WTC11 (cell line): ENCODE measurements around the gene SETD2.

Experiments used
- TEAD4 ChIP-seq: sonication (generic); formaldehyde crosslinking; IDR thresholded peaks from 2 replicates; pipeline ENCODE4 v1.8.0; 2022; ENCODE audit warnings: mild to moderate bottlenecking, missing genetic modification reagents
- ZNF671 ChIP-seq: fragments of 250-450 bp; sonication (Bioruptor Pico); IDR thresholded peaks from 2 replicates; pipeline ENCODE4 v1.8.0; 2021; ENCODE audit warnings: mild to moderate bottlenecking
- TF ChIP-seq, protein P1 (sequence below): fragments of 200-600 bp; IDR thresholded peaks from 2 replicates; pipeline ENCODE4 v1.8.0; 2022; ENCODE audit warnings: antibody characterized with exemption
- TF ChIP-seq, protein P2 (sequence below): sonication (generic); formaldehyde crosslinking; IDR thresholded peaks from 2 replicates; pipeline ENCODE4 v1.8.0; 2022; ENCODE audit warnings: mild to moderate bottlenecking, missing genetic modification reagents
- TF ChIP-seq, protein P3 (sequence below): sonication (generic); formaldehyde crosslinking; IDR thresholded peaks from 2 replicates; pipeline ENCODE4 v1.8.1; 2022; ENCODE audit warnings: low read depth, missing genetic modification reagents, borderline replicate concordance

DNA sequence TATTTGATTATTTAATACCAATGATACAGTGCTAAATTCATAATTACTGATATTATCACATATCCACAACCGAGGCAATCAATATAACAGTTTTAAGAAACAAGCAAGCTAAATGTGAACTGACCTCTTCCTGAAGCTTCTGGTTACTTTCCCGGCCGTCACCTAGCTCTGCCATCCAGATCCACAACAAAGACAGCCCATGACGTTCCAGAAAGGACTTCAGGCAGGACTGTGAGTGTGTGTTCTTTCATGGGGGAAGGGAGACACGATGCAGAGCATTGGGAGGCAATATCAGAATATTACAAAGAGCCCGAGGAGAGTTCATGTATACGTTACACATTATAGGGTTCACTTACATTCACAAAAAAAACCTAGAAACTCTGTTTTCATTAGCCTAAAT, 77.8 kb downstream of the SETD2 start:
- TF ChIP-seq, protein P1, sequence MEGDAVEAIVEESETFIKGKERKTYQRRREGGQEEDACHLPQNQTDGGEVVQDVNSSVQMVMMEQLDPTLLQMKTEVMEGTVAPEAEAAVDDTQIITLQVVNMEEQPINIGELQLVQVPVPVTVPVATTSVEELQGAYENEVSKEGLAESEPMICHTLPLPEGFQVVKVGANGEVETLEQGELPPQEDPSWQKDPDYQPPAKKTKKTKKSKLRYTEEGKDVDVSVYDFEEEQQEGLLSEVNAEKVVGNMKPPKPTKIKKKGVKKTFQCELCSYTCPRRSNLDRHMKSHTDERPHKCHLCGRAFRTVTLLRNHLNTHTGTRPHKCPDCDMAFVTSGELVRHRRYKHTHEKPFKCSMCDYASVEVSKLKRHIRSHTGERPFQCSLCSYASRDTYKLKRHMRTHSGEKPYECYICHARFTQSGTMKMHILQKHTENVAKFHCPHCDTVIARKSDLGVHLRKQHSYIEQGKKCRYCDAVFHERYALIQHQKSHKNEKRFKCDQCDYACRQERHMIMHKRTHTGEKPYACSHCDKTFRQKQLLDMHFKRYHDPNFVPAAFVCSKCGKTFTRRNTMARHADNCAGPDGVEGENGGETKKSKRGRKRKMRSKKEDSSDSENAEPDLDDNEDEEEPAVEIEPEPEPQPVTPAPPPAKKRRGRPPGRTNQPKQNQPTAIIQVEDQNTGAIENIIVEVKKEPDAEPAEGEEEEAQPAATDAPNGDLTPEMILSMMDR = no peak
- TF ChIP-seq TEAD4 (no peak), ZNF671 (no peak)
- TF ChIP-seq, protein P2, sequence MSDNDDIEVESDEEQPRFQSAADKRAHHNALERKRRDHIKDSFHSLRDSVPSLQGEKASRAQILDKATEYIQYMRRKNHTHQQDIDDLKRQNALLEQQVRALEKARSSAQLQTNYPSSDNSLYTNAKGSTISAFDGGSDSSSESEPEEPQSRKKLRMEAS = no peak
- TF ChIP-seq, protein P3, sequence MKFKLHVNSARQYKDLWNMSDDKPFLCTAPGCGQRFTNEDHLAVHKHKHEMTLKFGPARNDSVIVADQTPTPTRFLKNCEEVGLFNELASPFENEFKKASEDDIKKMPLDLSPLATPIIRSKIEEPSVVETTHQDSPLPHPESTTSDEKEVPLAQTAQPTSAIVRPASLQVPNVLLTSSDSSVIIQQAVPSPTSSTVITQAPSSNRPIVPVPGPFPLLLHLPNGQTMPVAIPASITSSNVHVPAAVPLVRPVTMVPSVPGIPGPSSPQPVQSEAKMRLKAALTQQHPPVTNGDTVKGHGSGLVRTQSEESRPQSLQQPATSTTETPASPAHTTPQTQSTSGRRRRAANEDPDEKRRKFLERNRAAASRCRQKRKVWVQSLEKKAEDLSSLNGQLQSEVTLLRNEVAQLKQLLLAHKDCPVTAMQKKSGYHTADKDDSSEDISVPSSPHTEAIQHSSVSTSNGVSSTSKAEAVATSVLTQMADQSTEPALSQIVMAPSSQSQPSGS = no peak
